T47D (cell line): ENCODE results near the gene HRH2.
"Not testable (repeated sequence)": the region's sequence is repeated elsewhere in the genome, so short reads cannot be mapped to it uniquely, and the experiment has no call there.

Experiments used
- DNase-seq, 2 experiments: peaks; one replicate each; pipeline versions ENCODE4 v3.0.0 to v3.0.0-alpha.2; 2011 to 2012; ENCODE audit warnings: low read depth in 1 of 2, low spot score in 1 of 2
- JUND ChIP-seq: IDR thresholded peaks from 2 replicates; pipeline ENCODE4 v1.6.1; 2012; ENCODE audit warnings: low read depth
- in situ Hi-C: cut with HindIII; loops from 2 replicates; pipeline ENCODE4 v1.10.0; 2016; ENCODE audit warnings: low sequenced_read_pairs, low pct_unique_long_range_greater_than_20kb

HRH2 gene

GRCh38 chr5:175718401-175719108, 60.7 kb downstream of the HRH2 start:
- in situ Hi-C loops, result no loop called here
- no peak for TF ChIP-seq JUND
- DNase-seq, result peak; percentile 57 to 80

GRCh38 chr5:175719109-175719432, 61.2 kb downstream of the HRH2 start:
- DNase-seq, in situ Hi-C loops: not testable (repeated sequence)

- in situ Hi-C loops, result no loop called here
- no peak for TF ChIP-seq JUND
Observed at GRCh38 chr5:175724314-175725275, 66.7 kb downstream of the HRH2 start.

GRCh38 chr5:175728316-175728715, 70.4 kb downstream of the HRH2 start:
- in situ Hi-C loops, result no loop called here
- no peak for TF ChIP-seq JUND
- no peak for DNase-seq

More at GRCh38 chr5:175724314-175725275, 66.7 kb downstream of the HRH2 start:
- DNase-seq, result no peak

- in situ Hi-C loops, result no loop called here
- DNase-seq, result peak in 1 of 2 experiments; percentile 18
Observed at GRCh38 chr5:175728885-175729828, 71.3 kb downstream of the HRH2 start.

GRCh38 chr5:175729829-175730277, 72.0 kb downstream of the HRH2 start:
- in situ Hi-C loops, result no loop called here

More at GRCh38 chr5:175728885-175729828, 71.3 kb downstream of the HRH2 start:
- TF ChIP-seq JUND, result no peak

GRCh38 chr5:175731172-175731571, 73.3 kb downstream of the HRH2 start:
- in situ Hi-C loops, result no loop called here
- TF ChIP-seq JUND, result no peak
- no peak for DNase-seq

More at GRCh38 chr5:175729829-175730277, 72.0 kb downstream of the HRH2 start:
- no peak for TF ChIP-seq JUND
- peak; percentile 83 to 91 for DNase-seq

GRCh38 chr5:175731756-175732465, 74.0 kb downstream of the HRH2 start:
- no peak for DNase-seq
- in situ Hi-C loops, result no loop called here
- TF ChIP-seq JUND, result no peak

GRCh38 chr5:175733017-175733416, 75.1 kb downstream of the HRH2 start:
- TF ChIP-seq JUND, result no peak

GRCh38 chr5:175734016-175734415, 76.1 kb downstream of the HRH2 start:
- TF ChIP-seq JUND, result no peak
- DNase-seq, result no peak
- in situ Hi-C loops, result no loop called here

More at GRCh38 chr5:175733017-175733416, 75.1 kb downstream of the HRH2 start:
- no peak for DNase-seq
- in situ Hi-C loops, result no loop called here

GRCh38 chr5:175734501-175734900, 76.6 kb downstream of the HRH2 start:
- TF ChIP-seq JUND, result no peak
- in situ Hi-C loops, result no loop called here
- no peak for DNase-seq
